Inferior parietal cortex (tissue), 1 donor: ENCODE data around the gene PTEN.

Experiments
- DNase-seq: peaks from one replicate; pipeline ENCODE4 v3.0.0-alpha.2; 2016; ENCODE audit errors: extremely low spot score

PTEN gene

GRCh38 chr10:87920538-87920937 lies 57.1 kb downstream of the PTEN start:
- DNase-seq: no peak

GRCh38 chr10:87921931-87922688 lies 58.7 kb downstream of the PTEN start:
- no peak for DNase-seq

- no peak for DNase-seq
Measured at GRCh38 chr10:87923233-87923632, 59.8 kb downstream of the PTEN start.

- no peak for DNase-seq
Measured at GRCh38 chr10:87925570-87925969, 62.1 kb downstream of the PTEN start.

GRCh38 chr10:87927091-87927490 lies 63.7 kb downstream of the PTEN start:
- no peak for DNase-seq

GRCh38 chr10:87928996-87929395 lies 65.6 kb downstream of the PTEN start:
- no peak for DNase-seq

- no peak for DNase-seq
Measured at GRCh38 chr10:87930141-87930540, 66.7 kb downstream of the PTEN start.

GRCh38 chr10:87930934-87931835 lies 67.8 kb downstream of the PTEN start:
- DNase-seq: no peak

GRCh38 chr10:87931836-87932230 lies 68.4 kb downstream of the PTEN start:
- no peak for DNase-seq

- no peak for DNase-seq
Measured at GRCh38 chr10:87935290-87936141, 72.1 kb downstream of the PTEN start.

GRCh38 chr10:87940210-87940609 lies 76.8 kb downstream of the PTEN start:
- no peak for DNase-seq

- DNase-seq: no peak
Measured at GRCh38 chr10:87942884-87943527, 79.6 kb downstream of the PTEN start.

- DNase-seq: no peak
Measured at GRCh38 chr10:87945984-87946383, 82.6 kb downstream of the PTEN start.

GRCh38 chr10:87952612-87953011 lies 89.2 kb downstream of the PTEN start:
- DNase-seq: no peak

GRCh38 chr10:87956055-87956454 lies 92.6 kb downstream of the PTEN start:
- no peak for DNase-seq

- DNase-seq: no peak
Measured at GRCh38 chr10:87957702-87958101, 94.3 kb downstream of the PTEN start.

GRCh38 chr10:87960230-87960629 lies 96.8 kb downstream of the PTEN start:
- no peak for DNase-seq

GRCh38 chr10:87961314-87961713 lies 97.9 kb downstream of the PTEN start:
- no peak for DNase-seq

- no peak for DNase-seq
Measured at GRCh38 chr10:87966459-87966858, 103.0 kb downstream of the PTEN start.

- DNase-seq: no peak
Measured at GRCh38 chr10:87973635-87974034, 110.2 kb downstream of the PTEN start.

- DNase-seq: no peak
Measured at GRCh38 chr10:87974130-87974529, 110.7 kb downstream of the PTEN start.

- no peak for DNase-seq
Measured at GRCh38 chr10:87974769-87975168, 111.3 kb downstream of the PTEN start.
